ENCODE measurements around the gene KIF1A.
"Not testable (repeated sequence)": the region's sequence is repeated elsewhere in the genome, so short reads cannot be mapped to it uniquely, and the experiment has no call there.

KIF1A gene

DNA sequence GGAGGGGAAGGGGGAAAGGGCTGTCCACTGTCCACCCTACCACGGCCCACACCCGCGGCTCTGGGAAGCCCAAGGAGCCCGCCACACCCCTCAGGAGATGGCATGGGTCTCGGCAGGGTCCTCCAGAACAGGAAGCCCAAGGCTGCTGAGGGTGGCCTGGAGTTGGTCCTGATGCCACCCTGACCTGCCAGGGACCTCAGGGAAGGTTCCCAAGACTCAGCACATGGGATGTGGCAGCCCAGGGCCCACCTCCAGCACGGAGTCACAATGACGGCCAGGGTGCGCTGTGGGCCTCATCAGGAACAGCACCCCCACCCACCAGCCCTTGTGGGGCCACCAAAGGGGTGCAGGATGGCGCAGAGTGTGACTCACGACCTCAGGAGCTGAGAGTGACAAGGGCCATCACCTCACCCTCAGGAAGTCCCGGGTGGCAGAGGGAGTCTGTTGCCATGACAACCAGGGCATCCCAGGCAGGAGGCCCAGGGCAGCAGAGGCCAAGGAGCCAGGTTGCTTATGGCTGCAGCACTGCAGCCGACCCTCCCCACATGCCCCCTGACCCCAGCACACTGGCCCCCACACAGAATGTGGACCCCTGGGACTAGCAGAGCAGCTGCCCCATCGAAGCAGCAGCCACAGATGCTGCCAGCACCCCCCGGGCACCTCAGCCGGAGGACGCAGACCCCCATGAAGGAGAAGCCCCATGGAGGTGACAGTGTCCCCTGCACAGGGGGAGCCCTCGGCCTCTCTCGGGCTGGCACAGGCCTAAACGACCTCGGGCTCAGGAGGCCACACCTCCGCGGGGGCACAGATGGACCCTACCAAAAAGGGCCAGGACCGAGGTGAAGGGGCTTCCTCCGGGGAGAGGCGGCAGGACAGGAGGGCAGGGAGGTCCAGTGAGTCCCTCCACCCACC lies 34.3 kb downstream of the KIF1A start:
- DNase-seq, result no peak

DNA sequence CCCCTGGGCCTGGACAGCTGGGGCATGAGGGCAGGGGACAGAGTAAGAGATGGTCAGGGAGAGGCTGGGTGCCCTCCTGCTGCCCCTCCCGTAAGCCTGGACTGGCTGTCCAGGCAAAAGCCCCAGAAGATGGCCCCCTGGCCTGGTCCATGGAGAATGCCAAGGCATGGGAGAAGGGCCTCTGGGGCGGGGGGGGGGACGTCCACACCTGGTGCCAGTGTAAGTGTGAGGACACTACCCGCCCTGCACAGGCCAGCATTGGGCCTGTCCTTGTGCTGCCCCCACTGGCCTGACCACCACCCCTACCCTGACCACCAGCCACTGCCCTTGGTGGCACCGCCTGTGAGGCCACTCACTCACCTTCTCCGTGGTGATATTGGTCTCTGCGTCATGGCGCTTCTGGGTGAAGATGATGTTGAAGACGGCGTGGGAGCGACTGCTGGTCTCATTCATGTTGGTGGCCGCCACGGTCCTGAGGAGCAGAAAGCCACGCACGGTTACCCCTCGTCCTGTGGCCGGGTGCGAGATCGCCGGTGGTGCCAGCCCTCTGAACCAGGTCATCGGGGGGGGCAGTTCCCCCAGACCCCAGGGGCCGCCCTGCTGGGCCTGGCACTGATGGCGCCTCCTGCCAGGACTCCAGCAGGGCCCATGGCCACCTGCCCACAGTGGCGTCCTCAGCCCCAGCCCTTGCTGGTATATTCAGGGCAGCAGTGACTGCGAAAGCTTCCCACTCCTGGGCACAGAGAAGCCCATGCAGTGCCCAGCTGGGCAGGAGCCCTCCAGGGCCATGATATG lies 35.2 kb downstream of the KIF1A start:
- DNase-seq, result no peak

DNA sequence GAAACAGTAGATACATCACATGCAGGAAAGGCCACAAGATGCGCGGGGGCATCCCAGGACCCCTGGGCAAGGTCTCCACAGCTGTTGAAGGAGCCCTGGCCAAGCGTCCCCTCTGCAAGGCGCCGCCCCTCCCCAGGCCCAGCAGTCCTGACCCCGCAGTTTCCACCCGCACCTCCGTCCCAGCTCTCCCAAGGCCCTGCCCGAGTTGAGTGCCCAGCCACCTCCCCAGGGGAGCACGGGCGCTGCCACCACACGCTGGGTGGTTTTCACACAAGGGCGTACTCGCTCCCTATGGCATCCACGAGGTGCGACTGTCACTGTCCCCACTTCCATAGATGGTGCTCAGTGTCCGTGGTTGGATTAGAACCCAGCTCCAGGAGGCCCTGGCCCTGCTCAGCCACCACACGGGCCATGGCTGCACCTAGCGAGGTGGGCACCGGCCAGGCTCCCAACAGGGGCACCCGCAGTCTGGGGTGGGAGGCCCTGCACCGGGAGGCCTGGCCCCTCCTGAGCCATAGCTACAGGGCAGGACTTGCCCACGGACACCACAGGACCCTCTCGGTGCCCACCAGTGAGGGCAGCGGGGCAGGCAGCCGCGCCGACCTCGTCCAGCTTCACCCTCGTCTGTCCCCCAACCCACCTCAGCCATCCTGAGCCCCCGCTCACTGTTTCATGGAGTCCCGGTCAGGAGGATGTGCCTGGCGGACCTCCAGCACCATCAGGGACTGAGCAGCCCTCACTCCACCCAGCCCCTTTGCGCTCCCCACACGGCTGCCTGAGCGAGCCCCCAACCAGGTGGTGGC lies 36.0 kb downstream of the KIF1A start:
- no peak for DNase-seq

DNA sequence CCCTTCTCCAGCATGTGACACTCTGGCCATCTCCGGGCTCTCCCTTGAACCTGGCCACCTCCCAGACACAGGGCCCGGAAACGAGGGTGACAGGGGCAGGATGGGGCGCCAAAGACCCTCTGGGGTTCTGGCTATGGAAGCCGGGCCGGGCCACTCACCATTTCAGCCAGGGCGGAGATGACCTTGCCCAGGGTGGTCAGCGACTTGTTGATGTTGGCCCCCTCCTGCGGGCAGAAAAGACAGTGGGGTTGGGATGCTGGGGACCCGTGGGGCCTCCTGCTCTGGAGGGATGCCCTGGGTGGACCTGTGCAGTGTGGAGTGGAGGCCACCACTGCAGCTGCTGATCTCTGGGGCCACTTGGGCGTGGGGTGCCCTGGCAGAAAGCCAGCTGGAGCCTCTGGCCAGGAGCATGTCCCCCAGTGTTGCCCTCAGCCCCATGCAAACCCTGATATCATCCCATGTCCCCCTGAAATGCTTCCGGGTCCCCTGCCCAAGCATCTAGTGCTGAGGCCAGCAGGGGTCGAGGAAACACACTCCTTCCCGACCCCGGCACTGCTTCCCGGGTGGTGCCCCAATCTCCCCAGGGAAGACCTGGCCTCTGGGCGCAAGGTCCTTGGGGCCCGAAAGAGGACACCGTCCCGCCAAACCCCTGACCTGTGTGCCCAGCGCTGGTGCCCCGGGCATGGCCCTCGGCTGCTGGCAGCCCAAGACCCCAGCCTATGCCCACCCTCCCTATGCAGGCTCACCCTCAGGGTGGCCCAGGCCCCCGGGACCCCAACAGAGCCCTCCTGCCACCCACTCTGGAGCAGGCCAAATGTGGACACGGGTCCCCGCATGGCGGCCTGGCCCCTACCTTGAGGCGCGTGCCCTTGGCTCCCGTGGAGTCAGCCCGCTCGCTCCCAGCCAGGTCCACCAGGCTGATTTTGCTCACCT lies 36.9 kb downstream of the KIF1A start:
- DNase-seq, result no peak

DNA sequence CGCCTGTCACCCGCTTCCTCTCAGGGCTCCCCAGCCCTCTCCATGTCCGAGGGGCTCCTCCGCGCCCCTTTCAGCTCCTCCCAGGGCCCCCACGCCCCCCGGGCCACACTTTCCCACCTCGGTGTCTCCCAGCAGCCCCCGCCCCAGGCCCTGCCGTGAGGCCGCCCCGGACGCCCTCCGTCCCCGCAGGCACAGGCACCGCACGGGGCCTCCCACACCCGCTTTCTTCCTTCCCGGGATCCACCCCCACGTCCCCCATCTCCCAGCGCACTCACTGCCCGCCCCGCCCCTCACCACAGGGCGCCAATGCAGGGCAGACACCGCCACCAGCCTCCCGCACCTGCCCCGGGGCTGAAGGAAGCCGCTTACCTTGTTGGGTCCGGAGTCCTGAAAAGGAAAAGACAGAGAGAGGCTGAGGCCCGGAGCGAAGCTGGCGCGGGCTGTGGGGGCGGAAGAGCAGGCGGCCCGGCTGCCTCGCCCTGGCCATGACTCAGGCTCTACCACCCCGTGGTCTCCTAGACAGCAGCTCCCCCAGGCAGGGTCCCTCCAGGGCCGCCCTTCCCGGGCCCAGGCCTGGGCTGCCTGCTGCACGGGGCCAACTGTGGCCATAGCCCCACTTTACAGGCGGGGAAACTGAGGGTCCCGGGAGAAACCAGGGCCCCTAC lies 37.7 kb downstream of the KIF1A start:
- no peak for DNase-seq

DNA sequence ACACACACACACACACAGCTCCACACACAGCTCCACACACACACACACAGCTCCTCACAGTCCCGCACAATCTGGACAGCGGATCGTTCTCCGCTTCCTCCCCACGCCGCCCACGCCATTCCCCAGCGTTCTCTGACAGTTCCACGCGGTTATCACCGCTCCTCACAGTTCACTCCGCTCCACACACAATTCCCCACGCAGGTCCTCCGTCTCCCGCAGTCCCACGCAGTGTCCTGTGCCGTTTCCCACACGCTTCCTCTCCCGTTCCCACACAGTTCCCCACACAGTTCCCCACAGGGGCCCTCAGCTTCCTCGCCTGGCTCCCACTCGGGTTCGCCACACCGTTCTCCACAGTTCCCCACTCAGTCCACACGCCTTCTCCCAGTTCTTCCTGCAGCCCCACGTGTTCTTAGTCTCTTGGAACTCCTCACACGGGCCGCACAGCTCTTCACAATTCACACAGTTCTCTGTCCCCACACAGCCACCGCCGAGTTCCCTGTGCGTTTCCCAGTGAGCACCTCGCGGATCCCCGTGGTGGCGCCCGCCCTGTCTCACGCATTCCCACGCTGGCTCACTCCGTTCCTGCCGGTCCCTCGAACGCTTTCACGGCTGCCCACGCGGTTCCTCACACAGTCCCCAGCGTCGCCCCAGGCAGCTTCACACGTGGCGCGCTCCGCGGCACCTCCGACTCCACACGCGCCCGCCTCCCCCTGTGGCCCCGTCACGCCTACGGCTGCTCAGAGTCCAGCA lies 38.4 kb downstream of the KIF1A start:
- DNase-seq, result no peak

DNA sequence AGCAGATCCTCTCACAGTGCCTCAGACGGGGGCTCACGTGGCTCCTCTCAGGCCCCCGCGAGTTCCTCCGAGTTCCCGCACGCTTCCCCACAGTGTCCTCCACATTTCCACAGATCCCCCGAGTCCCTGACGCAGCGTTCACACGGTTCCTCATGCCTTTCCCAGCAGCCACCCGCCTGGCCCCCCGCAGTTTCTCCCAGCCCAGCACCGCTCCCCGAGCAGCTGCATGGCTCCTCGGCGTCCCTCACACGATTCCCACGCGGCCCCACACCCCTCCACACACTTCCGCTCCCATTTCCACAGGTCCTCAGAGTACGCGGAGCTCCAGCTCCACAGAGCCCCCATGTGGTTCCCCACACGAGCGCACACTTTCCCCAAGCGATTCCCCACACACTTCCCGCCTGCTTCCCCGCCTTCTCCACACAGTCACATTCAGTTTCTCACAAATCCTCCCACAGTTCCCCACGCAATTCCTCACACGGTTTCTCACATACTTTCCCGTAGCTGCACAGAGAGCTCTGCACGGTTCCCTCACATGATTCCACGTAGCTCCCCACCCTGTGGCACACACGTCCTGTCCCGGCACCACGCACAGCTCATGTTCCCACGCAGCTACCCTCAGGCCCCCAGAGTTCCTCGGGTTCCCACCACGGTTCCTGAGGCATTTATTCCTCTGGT lies 39.9 kb downstream of the KIF1A start:
- DNase-seq, result no peak

DNA sequence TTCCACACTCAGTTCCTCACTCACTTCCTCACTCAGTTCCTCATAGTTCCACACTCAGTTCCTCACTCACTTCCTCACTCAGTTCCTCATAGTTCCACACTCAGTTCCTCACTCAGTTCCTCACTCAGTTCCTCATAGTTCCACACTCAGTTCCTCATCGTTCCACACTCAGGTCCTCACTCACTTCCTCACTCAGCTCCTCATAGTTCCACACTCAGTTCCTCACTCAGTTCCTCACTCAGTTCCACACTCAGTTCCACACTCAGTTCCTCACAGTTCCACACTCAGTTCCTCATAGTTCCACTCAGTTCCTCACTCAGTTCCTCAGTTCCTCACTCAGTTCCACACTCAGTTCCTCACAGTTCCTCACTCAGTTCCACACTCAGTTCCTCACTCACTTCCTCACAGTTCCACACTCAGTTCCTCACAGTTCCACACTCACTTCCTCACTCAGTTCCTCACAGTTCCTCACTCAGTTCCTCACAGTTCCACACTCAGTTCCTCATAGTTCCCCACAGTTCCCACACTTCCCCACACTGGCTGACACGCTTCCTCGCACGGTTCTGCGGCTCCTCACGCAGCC lies 40.7 kb downstream of the KIF1A start:
- DNase-seq, result not testable (repeated sequence)

DNA sequence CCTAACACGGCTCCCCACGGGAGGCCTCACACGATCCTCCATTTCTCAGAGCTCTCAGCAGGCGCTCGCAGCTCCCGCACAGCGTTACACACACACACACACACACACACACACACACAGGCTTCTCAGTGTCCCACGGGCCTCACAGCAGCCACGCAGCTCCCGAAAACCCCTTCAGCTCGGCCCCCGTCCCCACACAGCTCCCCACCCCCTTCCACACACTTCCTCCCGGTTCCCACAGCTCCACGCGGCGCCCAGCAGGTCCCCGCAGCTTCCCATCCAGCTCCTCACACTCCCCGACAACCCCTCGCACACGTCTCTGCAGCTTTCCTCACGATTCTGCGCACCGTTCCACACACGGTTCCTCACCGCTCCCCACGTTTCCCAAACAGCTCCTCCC lies 41.6 kb downstream of the KIF1A start:
- no peak for DNase-seq

DNA sequence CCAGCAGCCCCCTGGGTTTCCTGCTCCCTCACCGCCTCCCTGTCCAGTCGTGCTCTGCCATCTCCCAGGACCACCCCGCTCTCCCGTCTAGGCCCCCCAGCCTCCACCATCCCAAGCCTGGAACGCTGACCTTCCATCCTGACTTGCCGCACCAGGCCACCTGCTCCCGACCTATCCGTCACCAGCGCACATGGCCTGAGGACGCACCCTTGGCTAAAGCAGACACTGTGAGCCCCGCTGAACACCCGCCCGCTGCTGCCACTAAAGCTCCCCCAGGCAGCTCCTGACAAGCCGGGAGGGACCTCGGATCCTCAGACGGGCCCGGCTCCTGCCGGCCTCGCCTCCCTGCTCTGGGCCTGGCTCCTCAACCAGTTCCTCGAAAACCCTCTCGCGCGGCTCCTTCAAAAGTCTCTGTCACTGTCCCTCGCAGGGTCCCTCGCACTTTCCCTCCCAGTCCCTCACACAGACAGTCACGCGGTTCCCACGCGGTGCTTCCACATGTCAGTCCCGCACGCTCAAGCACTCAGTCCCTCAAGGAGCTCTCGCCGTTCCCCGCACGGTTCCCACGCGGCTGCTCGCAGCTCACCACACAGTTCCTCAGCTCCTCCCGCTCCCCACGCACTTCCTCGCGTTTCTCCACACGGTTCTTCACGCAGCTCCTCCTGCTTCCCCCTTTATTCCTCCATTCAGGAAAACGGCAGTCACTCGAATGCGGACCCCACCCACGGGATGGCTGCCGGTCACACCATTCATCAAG lies 42.4 kb downstream of the KIF1A start:
- DNase-seq, result no peak

DNA sequence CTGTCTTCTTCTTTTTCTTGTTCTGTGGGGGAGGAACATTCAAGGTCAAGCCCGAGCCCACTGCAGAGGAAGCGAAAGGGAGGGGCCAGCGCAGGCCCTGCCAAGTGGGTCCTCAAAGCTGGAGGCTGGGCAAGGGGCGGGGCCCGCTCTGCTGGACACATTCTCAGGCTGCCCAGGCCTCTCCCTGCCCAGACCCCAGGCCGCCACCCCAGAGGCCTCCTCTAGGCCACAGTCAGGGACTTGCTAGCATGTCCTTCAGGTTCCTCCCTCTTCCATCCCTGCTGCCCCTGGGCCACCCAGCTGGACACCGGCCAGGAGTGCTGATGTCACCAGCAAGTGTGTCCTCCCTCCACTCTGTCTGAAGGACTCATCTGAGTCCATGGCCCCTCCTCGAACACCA lies 44.1 kb downstream of the KIF1A start:
- no peak for DNase-seq

DNA sequence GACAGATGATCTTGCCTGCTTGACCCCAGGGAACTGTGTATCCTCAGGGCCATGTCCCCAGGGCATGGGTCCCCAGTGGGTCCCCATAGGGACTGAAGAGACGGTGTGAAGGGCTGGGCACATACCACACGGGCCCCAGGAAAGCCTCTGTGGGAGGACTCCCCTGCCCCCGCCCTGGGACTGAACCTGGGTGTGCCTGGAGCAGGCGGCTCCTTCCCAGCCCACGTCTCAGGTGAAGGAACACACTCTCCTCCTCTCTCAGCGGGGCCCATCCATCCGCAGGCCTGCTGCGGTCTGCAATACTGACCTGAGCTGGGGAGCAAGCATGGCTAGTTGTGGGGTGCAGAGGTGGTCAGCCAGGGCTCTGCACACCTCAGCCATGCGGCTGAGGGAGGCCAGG lies 45.2 kb downstream of the KIF1A start:
- no peak for DNase-seq

DNA sequence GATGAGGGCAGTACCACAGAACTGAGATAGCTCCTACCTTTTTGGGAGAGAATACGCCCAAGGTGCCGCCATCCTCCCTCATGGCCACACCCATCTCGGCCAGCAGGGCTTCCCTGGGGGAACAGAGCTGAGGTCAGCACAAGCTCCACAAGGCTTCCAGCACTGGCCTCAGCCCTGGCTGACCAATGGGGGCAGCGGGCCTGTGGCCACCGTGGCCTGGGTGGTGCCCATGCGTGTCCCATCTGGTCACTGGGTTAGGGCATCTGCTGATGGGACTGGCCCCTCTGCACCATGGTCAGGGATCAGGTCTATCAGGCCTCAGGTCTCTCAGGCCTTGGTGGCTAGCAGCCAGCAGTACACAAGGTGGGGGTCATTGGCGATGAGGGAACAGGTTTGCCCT lies 50.9 kb downstream of the KIF1A start:
- DNase-seq, result no peak

DNA sequence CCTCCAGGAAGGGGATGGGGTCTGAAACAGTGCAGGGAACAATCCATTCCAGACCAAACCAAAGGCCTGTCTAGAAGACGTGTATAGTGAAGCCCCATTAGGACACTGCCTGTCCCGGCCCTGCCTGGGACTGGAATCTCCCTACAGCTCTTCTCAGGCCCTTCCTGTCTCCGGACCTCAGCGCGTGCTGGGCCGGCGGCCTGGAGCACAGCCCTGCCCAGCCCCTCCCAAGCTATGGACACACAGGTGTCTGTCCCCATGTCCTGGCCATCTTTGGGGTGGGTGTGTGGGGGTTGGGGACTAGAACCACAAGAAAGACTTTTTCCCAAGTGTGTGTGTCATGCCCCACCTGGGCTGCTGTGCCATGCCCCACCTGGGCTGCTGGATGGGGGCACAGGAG lies 51.8 kb downstream of the KIF1A start:
- DNase-seq, result no peak

DNA sequence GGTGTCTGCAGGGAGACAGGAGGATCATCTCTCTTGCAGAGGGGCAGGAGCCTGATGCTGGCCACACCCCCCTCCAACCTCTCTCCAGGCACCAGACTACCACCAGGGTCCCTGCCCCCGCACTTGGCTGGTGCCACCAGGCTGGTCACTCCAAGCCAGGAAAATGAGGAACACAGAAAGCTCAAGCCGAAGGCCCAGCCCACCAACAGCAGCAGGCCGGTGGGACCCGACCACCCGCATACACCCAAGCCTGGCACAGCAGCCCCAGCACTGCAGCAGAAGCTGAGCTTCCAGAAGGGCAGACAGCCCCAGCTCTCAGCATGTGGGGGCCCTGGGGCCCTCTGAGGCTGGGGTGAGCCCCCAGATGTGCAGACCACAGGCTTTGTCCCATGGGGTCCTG lies 52.7 kb downstream of the KIF1A start:
- DNase-seq, result no peak

DNA sequence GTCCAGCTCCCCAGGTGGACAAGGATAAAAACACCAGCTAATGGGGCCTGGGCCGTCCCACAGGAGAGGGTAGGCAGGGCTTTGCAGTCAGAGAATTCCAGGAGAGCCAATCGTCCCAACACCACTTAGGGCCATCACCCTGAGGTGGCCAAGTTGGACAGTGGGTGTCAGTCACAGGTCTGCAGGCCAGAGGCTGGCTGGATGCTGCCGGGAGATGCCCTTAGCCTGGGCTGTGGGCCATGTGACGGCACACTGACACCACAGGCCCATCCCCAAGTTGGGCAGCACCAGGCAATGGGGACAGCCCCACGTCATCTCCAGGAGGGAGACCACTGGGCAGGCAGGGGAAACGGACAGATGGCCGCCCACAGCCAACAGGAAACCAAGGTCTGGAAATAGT lies 53.9 kb downstream of the KIF1A start:
- DNase-seq, result no peak

DNA sequence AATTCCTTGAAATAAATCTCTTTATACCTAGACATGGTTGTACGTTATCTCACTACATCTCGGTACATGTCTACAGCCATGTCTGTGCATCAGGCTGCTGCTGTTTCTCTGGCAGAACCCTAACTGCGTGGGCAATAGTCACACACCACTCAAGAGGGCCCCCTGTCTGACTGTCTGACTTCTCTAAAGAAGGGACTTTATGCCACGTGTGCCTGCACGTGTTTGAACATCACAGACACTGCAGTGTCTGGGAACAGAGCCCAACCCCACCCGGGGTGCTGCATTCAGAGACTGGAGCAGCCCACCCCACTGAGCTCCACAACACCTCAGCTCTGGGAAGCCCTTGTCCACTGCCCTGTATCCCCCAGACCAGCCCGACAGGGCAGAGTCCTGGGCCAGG lies 55.0 kb downstream of the KIF1A start:
- DNase-seq, result no peak

DNA sequence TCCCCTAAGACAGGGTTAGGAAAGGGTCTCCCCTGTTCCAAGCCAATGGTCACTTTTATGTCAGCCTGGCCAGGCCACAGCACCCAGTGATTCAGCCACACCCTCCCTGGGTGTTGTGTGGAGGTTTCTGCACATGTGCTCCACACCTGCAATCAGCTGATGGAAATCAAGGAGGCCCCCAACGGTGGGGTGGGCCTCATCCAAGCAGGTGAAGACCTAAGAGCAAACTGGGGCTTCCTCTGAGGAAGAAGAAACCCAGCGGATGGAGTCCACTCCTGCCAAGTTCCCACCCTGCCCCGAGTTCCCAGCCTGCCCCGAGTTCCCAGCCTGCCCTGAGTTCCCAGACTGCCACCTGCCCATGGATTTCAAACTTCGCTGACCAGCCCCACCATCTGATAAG lies 55.4 kb downstream of the KIF1A start:
- no peak for DNase-seq

DNA sequence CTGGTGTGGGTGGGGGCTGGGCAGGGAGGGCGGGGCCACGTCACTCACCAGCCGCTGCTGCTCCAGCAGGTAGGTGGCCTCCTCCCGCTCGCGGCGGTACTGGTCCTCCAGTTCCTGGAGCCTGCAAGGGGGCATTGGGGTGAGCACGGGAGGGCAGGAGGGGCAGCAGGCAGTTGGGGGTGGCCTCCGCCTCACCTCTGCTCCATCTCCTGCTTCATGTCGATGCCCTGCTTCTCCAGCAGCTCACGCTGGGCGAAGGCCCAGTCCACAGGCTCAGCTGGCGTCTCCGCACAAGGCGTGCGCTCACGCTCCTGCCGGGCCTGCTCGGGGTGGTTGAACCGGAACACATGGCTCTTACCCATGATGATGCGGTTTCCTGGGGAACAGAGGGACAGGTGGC lies 57.0 kb downstream of the KIF1A start:
- no peak for DNase-seq
